ENCODE measurements around the gene MCTP1. TPM values are rescaled to one million over a fixed set of nuclear protein-coding genes. Genes with fewer than 3 reads are reported as not detected.

The MCTP1 gene
- total RNA-seq, 1 donor from 2014 or later = 9.1 TPM

DNA sequence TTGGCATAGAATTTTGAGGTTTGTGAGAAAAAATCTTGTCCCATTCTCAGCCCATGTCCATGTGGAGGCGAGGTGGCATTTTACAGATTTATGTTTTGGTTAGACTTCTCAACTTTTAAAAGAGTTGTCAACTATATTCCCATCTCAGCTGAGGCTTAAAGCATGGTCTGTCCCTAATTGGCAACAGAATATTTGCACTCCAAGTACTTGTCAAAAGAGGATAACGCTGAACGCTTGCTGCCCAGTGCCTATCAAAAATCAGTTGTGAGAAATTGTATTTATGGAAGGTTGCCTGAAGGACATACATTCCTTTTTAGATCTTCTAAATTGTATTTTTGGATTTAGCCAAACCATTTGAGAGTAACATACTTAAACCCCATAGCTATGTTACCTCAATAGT is 464.4 kb downstream of the MCTP1 start:
- Mint-ChIP-seq H3K4me3 (no peak overlapping the region), H3K27ac (no peak overlapping the region), H3K36me3 (no peaks in the 10 kb centered on the region), H3K27me3 (ENCODE audit: low read depth) (peaks cover 11% of the 10 kb centered on the region), H3K9me3 (peaks cover 10% of the 10 kb centered on the region), H3K4me1 (peaks cover 3% of the 10 kb centered on the region)
- TF ChIP-seq, protein P1, sequence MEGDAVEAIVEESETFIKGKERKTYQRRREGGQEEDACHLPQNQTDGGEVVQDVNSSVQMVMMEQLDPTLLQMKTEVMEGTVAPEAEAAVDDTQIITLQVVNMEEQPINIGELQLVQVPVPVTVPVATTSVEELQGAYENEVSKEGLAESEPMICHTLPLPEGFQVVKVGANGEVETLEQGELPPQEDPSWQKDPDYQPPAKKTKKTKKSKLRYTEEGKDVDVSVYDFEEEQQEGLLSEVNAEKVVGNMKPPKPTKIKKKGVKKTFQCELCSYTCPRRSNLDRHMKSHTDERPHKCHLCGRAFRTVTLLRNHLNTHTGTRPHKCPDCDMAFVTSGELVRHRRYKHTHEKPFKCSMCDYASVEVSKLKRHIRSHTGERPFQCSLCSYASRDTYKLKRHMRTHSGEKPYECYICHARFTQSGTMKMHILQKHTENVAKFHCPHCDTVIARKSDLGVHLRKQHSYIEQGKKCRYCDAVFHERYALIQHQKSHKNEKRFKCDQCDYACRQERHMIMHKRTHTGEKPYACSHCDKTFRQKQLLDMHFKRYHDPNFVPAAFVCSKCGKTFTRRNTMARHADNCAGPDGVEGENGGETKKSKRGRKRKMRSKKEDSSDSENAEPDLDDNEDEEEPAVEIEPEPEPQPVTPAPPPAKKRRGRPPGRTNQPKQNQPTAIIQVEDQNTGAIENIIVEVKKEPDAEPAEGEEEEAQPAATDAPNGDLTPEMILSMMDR (IDR thresholded peaks at IDR 0.05; ENCODE audit: unreplicated experiment) = no peak
- DNase-seq (ENCODE audit: low spot score in 2 of 2, unreplicated experiment in 2 of 2) = no peak

DNA sequence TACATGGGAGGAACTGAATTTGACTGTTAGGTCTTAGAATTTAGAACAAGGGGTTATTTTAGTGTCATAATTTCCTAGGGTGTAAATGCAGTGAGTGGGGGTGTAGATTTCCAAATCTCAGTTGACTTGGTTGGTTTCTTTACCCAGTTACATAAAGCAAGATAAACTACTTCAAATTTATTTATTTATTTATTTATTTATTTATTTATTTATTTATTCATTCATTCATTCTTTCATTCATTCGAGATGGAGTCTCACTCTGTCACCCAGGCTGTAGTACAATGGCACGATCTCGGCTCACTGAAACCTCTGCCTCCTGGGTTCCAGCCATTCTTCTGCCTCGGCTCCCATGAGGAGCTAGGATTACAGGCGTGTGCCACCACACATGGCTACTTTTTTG is 466.0 kb downstream of the MCTP1 start:
- Mint-ChIP-seq H3K36me3 (no peaks in the 10 kb centered on the region), H3K27me3 (ENCODE audit: low read depth) (peaks cover 3% of the 10 kb centered on the region), H3K4me1 (peaks cover 3% of the 10 kb centered on the region), H3K9me3 (peaks cover 6% of the 10 kb centered on the region), H3K27ac (no peak overlapping the region), H3K4me3 (no peak overlapping the region)
- TF ChIP-seq, protein P1 (IDR thresholded peaks at IDR 0.05; ENCODE audit: unreplicated experiment) = no peak
- DNase-seq (ENCODE audit: low spot score in 2 of 2, unreplicated experiment in 2 of 2) = no peak

DNA sequence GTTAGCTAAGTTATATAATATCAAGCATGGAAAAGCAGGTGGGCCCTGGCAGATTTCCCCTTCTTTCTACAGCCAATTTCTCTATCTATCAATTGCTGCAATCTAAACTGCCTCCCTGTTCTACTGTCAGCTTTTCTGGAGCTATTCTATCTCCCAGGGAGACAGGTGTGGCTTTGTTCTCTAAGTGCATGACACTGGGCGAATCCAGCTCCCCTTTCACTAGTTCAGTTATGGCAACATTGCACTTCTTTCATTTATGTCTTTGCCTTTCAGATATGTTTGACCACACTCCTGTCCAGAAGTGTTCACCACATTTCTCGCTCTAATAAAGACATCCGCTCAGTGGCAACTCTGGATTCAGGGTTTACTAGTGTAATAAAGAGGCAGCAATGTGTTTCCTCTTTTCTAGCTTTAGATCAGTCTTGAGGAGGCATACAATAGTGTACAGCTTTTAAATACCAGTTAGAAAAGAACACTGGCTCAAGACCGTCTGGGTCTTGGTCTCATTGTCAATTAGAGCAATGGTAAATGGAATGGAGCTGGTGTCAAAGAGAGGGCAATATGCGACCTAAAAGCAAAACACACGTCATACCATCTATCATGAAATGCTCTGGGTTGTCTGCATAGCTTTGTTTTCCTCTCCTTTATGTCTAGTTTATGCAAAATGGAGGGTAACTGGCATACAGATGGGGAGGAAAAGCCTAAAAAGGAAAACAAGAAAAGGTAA is 469.4 kb downstream of the MCTP1 start:
- no peaks in the 10 kb centered on the region for H3K9me3 Mint-ChIP-seq
- H3K27ac Mint-ChIP-seq = no peak overlapping the region
- TF ChIP-seq, protein P1 (IDR thresholded peaks at IDR 0.05; ENCODE audit: unreplicated experiment) = no peak
- H3K4me3 Mint-ChIP-seq = no peak overlapping the region
- no peak for DNase-seq (ENCODE audit: low spot score in 2 of 2, unreplicated experiment in 2 of 2)
- H3K4me1 Mint-ChIP-seq = peaks cover 3% of the 10 kb centered on the region
- peaks cover 3% of the 10 kb centered on the region for H3K27me3 Mint-ChIP-seq (ENCODE audit: low read depth)
- no peaks in the 10 kb centered on the region for H3K36me3 Mint-ChIP-seq

DNA sequence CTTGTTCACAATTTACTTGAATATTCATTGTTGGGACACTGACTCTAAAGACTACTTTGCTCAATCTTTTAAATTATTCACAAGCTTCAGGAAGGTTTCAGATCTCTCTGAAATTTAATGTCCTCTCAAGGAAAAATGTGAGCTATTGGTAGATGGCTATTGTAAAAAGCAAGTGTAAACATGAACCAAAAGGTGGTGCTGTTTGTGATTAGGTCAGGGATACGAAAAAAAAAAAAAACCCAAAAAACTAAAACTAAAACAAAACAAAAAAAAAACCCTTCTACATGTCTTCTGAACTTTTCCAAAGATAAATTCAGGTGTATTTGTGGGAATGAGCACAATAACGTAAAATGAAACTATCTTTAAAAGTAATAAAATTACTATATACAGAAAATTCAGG is 472.7 kb downstream of the MCTP1 start:
- Mint-ChIP-seq H3K27me3 (ENCODE audit: low read depth) (peaks cover 7% of the 10 kb centered on the region), H3K4me1 (peaks cover 3% of the 10 kb centered on the region), H3K9me3 (no peaks in the 10 kb centered on the region), H3K27ac (no peak overlapping the region), H3K4me3 (no peak overlapping the region), H3K36me3 (no peaks in the 10 kb centered on the region)
- TF ChIP-seq, protein P1 (IDR thresholded peaks at IDR 0.05; ENCODE audit: unreplicated experiment) = no peak
- DNase-seq (ENCODE audit: low spot score in 2 of 2, unreplicated experiment in 2 of 2) = no peak

DNA sequence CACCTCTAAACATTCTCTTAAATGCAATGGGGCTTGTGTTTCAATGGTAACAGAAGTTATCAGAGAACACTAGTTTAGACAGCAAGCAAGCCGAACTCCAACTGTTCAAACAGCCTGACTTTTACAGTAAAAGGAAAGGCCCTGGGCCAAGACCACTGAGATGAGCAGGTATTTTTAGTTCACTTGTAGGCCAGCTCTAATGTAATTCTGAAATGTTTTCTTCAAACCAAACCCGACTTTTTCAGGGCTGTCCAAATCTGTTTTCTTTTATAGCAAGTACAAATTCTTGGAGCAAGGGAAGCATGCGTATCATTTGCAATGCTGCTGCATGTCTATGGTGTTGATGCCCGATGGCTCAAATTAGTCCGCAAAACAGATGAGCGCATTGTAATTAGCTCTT is 473.6 kb downstream of the MCTP1 start:
- Mint-ChIP-seq H3K27ac (no peak overlapping the region), H3K4me3 (no peak overlapping the region), H3K27me3 (ENCODE audit: low read depth) (peaks cover 7% of the 10 kb centered on the region), H3K36me3 (no peaks in the 10 kb centered on the region), H3K4me1 (peaks cover 3% of the 10 kb centered on the region), H3K9me3 (no peaks in the 10 kb centered on the region)
- no peak for DNase-seq (ENCODE audit: low spot score in 2 of 2, unreplicated experiment in 2 of 2)
- TF ChIP-seq, protein P1 (IDR thresholded peaks at IDR 0.05; ENCODE audit: unreplicated experiment) = no peak
